Gastroesophageal sphincter (tissue), 3 donors: Measurements from ENCODE around the gene HEATR5B.

Experiments
- POLR2AphosphoS5 ChIP-seq: sonication (generic); formaldehyde crosslinking; IDR thresholded peaks from one replicate; pipeline ENCODE4 v1.6.1; 2017; ENCODE audit warnings: antibody characterized with exemption
- TF ChIP-seq, protein P1 (sequence below), 4 experiments: fragments of 200-600 bp in 2 of 4; fragments of 450-650 bp in 2 of 4; sonication (generic) in 1 of 4; IDR thresholded peaks; one replicate each; pipeline ENCODE4 v1.5.1; 2017 to 2019; ENCODE audit warnings: antibody characterized with exemption in 4 of 4, mild to moderate bottlenecking in 2 of 4, moderate library complexity in 2 of 4

DNA sequence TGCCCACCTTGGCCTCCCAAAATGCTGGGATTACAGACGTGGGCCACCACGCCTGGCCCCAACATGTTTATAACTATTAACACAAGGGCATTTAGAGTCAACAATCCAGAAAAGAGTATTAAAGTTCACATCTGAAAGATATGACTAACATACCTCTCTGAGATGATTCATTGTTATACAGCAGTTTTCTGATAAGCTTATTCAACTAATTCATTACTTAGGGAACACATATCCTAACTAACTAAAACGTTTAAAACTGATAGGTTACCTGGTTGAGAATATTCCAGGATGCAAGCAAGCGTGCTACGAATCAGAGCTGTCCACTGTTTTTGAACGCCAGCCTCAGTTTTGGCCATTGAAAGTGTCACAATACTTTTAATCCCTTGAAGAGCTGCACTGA lies 83.9 kb downstream of the HEATR5B start:
- TF ChIP-seq, protein P1, sequence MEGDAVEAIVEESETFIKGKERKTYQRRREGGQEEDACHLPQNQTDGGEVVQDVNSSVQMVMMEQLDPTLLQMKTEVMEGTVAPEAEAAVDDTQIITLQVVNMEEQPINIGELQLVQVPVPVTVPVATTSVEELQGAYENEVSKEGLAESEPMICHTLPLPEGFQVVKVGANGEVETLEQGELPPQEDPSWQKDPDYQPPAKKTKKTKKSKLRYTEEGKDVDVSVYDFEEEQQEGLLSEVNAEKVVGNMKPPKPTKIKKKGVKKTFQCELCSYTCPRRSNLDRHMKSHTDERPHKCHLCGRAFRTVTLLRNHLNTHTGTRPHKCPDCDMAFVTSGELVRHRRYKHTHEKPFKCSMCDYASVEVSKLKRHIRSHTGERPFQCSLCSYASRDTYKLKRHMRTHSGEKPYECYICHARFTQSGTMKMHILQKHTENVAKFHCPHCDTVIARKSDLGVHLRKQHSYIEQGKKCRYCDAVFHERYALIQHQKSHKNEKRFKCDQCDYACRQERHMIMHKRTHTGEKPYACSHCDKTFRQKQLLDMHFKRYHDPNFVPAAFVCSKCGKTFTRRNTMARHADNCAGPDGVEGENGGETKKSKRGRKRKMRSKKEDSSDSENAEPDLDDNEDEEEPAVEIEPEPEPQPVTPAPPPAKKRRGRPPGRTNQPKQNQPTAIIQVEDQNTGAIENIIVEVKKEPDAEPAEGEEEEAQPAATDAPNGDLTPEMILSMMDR (IDR thresholded peaks at IDR 0.05) = no peak
- no peak for TF ChIP-seq POLR2AphosphoS5
